GM18861 (cell line): ENCODE measurements around the gene BPNT1.
A peak's percentile ranks its signal among the peaks of the same experiment; 100 is the strongest.
"Not testable (repeated sequence)": the region's sequence is repeated elsewhere in the genome, so short reads cannot be mapped to it uniquely, and the experiment has no call there.

Source experiments
- ATAC-seq: cut with Tn5 transposase; IDR thresholded peaks from one replicate; pipeline ENCODE4 v1.9.1; 2021; ENCODE audit not compliant: unreplicated experiment

BPNT1 gene, protein sequence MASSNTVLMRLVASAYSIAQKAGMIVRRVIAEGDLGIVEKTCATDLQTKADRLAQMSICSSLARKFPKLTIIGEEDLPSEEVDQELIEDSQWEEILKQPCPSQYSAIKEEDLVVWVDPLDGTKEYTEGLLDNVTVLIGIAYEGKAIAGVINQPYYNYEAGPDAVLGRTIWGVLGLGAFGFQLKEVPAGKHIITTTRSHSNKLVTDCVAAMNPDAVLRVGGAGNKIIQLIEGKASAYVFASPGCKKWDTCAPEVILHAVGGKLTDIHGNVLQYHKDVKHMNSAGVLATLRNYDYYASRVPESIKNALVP

DNA sequence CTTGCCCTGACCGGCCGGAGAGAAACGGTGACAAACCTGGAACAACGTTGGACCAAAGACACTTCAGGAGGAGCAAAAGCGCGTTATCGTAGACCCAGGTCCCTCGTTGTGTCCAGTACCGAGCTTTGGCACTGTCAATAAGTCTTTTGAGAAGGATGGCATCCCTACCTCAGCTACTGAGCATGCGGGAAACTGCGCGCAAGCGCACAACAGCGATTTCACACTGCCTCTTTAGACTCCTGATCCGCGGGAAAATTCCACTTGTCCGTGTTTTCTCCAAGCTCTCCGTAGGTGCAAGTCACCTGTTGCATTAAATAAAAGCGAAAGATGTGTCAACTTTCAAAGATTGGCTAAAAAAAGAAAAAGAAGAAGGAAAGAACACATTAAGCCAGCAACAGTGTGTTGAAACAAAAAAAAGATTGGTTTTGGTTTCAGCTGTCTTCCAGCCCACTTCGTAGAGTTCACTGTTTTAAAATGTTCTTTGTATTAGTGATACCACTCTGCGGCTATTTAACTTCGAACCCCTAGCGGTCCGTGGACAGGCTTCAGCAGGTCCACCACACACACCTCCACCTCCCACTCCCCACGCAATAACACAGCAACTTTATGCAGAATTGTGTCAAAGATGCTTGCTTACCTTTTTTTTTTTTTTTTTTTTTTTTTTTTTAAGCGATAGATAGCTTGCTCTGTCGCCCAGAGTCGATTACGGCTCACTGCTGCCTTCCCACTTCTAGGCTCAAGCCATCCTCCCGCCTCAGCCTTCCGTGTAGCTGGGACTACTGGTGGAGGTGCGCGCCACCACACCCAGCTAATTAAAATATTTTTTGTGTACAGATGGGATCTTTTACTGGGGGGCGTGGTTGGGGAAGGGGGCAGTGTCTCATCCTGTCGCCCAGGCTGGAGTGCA is at the start of gene BPNT1:
BPNT1 (minus strand) TSS at position 139 of the 907 bp plus-strand sequence. CDS start 9,942 bp downstream, outside the sequence.
- peak; percentile 53 for ATAC-seq

- ATAC-seq, result no peak
Observed at GRCh38 chr1:220137019-220137786, 47.6 kb upstream of the BPNT1 start.

- ATAC-seq, result no peak
Observed at GRCh38 chr1:220135755-220136154, 46.2 kb upstream of the BPNT1 start.

- no peak for ATAC-seq
Observed at GRCh38 chr1:220129479-220130210, 40.1 kb upstream of the BPNT1 start.

DNA sequence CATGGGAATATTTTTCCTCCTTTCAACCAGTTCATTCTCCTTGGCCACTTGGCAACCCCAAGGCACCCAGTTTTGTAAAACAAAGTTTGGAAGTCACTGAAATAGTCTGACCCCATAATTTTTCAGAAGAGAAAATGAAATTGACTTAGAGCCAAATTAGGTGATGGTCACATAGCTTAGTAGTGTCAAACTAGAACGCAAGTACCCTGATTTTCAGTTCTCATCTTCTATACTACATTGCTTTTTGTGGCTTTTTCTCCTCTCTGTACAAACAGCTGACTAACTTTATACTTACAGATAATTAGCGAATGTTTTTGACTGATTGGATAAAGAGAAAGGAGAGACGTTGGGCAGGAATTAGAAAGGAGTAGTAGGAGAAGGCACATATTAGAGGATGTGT is 37.5 kb upstream of the BPNT1 start:
- no peak for ATAC-seq

DNA sequence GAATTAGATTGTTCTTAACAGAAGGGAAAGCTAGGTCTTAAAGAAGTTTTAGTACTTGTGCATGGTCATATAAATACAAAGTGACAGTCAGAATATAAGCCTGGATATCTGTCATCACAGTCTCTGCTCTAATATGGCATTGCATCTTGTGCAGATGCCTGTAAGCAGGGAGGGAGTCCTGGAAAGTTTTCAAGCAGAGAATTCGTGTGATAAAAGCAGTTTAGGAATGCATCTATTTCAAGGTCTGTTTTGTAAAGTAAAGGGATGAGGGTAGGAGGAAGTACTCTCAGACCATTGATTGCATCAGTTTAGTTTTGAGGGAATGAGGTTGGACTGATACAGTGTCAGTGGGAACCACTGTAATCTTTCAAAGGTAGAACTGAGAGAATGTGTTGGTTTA is 35.0 kb upstream of the BPNT1 start:
- no peak for ATAC-seq

DNA sequence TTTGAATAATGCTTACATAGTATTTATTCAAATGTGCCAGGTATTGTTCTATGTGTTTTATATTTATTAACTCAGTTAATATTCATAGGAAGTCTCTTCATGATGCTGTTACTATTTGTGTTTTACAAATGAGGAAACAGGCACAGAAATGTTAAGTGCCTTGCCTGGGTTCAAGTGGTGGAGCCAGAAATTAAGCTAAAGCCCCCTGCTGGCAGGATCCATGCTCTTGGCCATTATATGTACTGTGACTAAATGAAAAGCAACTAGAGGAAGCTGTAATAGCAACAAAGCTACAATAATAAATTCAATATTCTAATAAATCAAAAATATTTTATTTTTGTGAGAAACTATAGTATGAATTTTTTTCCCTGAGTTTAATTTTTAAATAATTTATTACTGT is 34.3 kb upstream of the BPNT1 start:
- no peak for ATAC-seq

- ATAC-seq, result no peak
Observed at GRCh38 chr1:220123066-220123465, 33.5 kb upstream of the BPNT1 start.

- ATAC-seq, result no peak
Observed at GRCh38 chr1:220121791-220122530, 32.4 kb upstream of the BPNT1 start.

DNA sequence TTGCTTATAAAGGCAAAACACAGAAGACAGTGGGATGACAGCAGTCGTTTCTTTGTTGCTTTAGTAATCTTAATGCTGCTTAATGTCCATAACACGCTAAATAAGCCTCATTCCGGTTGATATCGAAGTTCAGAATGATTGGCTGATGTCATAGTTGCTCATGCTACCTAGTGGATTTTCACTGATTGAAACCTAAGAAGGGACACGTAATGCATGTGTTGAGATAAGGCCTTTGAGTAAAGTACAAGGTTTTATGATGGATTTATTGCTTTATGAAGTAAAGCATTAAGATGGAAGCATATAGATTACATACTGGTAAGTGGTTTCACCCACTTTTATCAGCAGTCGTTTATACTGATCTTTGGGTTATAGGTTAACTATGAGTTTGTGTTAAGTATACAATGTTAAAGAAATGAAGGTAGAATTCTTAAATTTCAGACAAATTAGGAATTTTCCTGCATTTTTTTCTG is 29.5 kb upstream of the BPNT1 start:
- no peak for ATAC-seq

GRCh38 chr1:220113136-220113695 is 23.6 kb upstream of the BPNT1 start:
- no peak for ATAC-seq

DNA sequence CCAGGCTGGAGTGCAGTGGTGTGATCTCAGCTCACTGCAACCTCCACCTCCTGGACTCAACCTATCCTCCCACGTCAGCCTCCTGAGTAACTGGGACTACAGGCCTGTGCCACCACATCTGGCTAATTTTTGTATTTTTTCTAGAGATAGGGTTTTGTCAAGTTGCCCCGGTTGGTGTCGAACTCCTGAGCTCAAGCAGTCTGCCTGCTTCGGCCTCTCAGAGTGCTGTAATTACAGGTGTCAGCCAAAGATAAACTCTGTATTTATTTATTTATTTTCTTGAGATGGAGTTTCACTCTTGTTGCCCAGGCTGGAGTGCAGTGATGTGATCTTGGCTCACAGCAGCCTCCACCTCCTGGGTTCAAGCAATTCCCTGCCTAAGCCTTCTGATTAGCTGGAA is 23.0 kb upstream of the BPNT1 start:
- not testable (repeated sequence) for ATAC-seq

- ATAC-seq, result not testable (repeated sequence)
Observed at GRCh38 chr1:220110473-220110872, 20.9 kb upstream of the BPNT1 start.

GRCh38 chr1:220099826-220100225 is 10.2 kb upstream of the BPNT1 start:
- ATAC-seq, result no peak

DNA sequence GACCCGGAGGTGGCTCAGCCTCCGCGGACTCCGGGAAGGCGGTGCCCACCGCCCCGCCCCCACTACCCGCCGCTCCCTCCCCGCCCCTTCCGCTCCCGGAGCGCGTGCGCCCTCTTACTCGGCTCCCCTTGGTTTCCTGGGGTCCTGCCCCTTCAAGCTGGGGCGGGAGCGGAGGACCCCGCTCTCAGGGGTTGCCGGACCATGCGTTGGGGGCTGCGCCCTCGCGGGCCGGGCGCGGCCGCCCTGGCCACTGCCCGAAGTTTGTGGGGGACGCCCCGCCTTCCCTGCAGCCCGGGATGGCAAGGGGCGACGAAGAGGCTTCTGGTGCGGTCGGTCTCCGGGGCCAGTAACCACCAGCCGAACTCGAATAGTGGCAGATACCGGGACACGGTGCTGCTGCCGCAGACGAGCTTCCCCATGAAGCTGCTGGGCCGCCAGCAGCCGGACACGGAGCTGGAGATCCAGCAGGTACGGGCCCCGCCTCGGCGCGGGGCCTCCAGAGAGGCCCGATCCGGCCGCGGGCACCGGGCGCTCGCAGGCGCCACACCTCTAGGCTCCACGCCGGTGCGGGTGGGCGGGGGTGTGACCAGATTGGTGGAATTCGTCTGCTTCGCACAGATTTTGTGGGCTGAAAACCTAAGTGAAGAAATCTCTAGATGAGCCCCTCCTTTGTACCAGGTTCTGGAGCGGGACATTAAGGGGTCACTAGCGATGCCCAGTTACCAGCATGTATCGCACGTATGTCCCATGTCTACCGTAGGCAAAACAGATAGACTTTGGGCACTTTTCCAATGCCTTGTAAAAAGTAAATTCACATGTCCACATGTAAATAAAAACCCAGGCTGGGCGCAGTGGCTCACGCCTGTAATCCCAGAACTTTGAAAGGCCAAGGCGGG is 4.7 kb upstream of the BPNT1 start, which contains the start of gene IARS2:
IARS2 (plus strand) TSS at position 117 of the 896 bp plus-strand sequence; CDS start at position 202, 85 bp downstream.
- ATAC-seq, result peak; percentile 35

- ATAC-seq, result peak; percentile 13
Observed at GRCh38 chr1:220093361-220094015, 3.9 kb upstream of the BPNT1 start.

DNA sequence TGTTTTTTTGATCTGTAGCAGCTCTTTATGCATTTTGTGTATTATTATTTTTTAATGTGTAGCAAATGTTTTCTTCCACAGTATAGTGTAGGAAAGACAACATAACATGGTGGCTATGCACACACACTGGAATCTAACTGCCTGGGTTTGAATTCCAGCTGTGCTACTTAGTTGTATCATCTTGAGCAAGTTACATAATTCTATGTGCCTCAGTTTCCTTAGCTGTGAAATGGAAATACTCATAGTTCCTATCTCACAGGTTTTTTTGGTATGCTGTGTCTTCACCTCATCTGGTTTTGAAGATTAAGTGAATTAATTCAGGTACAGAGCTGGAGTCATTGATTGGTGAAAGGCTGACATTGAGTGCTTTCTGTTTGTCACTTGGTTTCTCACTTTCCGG is 3.1 kb upstream of the BPNT1 start:
- ATAC-seq, result no peak

- ATAC-seq, result peak; percentile 40
Observed at GRCh38 chr1:220086261-220086686, 3.3 kb downstream of the BPNT1 start.
